RPMI7951 (cell line): ENCODE measurements around the gene HTR1E. TPM values are rescaled to one million over a fixed set of nuclear protein-coding genes. Genes with fewer than 3 reads are reported as not detected.
A peak's percentile ranks its signal among the peaks of the same experiment; 100 is the strongest.
"Not testable (repeated sequence)": the region's sequence is repeated elsewhere in the genome, so short reads cannot be mapped to it uniquely, and the experiment has no call there.

Source experiments
- DNase-seq: peaks from one replicate; pipeline ENCODE4 v3.0.0-alpha.2; 2012; ENCODE audit warnings: low read depth
- total RNA-seq: library from RNA; depleted of rRNA; stranded (reverse); fragments of >200 nt; shearing (Covaris generic); gene quantifications from 2 replicates; pipeline ENCODE4 v1.2.3, GENCODE V29; 2014; rRNA removed

The HTR1E gene
- total RNA-seq, 1 experiment from 2014 or later = not detected

GRCh38 chr6:86973088-86973487, 35.8 kb downstream of the HTR1E start:
- DNase-seq = no peak

GRCh38 chr6:86978251-86978650, 40.9 kb downstream of the HTR1E start:
- no peak for DNase-seq

DNA sequence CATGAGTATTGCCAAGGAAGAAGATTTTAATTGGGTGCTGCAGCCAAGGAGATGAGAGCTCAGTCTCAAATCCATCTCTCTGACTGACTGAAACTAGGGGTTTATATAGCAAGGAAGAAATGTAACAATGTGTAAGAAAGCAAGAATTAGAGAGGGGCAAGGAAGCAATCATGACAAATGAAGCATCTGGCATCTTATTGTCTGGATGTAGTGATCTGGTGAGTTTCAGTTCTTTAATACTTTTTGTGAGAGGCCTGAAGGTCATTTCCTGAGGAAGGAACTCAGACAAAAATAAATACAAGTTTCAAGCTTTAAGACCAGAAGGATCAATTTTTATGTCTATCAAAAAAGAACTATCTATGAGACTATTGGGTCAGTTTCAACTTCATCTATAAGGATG, 64.2 kb downstream of the HTR1E start:
- no peak for DNase-seq

- not testable (repeated sequence) for DNase-seq
These were observed 65.1 kb downstream of the HTR1E start for GRCh38 chr6:87002391-87002790.

DNA sequence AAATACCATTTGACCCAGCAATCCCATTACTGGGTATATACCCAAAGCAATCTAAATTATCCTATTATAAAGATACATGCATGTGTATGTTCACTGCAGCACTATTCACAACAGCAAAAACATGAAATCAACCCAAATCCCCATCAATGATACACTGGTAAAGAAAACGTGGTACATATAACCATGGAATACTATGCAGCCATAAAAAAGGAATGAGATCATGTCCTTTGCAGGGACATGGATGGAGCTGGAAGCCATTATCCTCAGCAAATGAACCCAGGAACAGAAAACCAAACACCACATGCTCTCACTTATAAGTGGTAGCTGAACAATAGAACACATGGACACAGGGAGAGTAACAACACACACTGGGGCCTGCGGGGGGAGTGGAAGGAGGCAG, 69.2 kb downstream of the HTR1E start:
- DNase-seq = not testable (repeated sequence)

GRCh38 chr6:87009581-87009980, 72.3 kb downstream of the HTR1E start:
- DNase-seq = not testable (repeated sequence)

DNA sequence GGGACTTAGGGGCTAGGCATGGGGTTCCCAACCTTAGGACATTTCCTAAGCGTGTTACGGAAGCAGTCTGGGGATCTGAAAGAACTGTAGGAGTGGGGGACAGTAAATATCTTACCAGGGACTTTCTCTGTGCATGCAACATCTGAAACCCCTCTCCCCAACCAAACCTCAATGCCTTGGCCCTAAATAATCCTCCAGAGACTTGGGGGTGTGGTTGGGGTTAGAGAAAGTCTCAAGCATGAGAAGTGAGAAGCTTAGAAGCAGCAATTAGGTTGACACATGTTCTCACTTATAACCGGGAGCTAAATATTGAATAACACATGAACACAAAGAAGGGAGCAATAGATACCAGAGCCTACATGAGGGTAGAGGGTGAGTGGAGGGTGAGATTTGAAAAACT, 74.7 kb downstream of the HTR1E start:
- DNase-seq = no peak

DNA sequence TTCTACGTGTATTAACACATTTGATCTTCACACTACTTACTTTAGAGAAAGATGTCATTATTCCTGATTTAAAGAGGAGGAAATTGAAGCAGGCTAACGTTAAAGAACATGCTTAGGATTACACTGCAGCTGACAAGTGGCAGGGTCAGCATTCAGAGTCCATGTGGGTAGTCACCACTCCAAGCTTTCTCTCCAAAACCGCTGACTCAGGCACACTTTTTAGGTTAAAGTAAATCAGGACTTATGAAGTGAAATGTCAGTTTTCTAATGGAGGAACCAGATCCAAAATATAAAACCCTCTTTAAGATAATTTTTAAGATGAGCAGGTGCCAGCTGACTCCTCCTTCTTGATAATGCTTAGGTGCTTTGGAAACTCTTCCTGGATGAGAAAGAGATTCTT, 75.4 kb downstream of the HTR1E start:
- no peak for DNase-seq

DNA sequence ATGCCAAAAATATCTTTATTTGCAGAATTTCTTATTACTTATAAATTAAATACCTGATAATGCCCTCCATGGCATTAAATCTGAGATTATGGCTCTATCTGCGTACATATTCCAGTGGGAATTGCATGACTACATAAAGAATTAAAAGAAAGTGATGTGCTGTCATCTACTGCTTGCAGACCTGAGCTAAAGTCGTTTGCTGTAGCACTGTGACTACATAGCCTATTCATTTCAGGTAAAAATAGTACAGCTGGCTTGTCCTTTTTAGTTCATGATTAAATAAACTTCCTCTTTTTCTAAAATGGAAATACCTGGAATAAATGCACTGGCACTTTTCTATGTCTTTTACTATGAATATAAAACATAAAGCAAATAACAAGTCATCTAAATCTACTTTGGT, 79.4 kb downstream of the HTR1E start:
- no peak for DNase-seq

DNA sequence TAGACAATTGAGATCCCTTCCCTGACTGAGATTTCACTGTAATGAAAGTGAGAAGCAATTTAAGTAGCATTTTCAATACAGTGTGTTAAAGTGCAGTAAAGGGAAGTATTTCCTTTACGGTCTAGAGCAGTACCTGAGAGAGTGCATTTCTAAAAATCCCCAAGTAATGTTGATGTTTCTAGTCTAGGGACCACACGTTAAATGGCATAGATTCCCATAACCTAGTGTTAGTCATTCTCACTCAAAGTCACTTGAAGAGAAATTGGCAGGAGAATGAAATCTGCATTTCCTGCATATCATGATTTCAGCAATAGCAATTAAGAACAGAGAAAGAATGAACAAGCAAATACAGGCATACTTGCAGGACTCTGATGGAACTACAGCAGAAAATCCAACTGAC, 89.7 kb downstream of the HTR1E start:
- DNase-seq = no peak

- peak; percentile 51 for DNase-seq
These were observed 92.5 kb downstream of the HTR1E start for GRCh38 chr6:87029711-87030314.

- no peak for DNase-seq
These were observed 103.4 kb downstream of the HTR1E start for GRCh38 chr6:87040729-87041128.

GRCh38 chr6:87045521-87046075, 108.3 kb downstream of the HTR1E start:
- DNase-seq = no peak

DNA sequence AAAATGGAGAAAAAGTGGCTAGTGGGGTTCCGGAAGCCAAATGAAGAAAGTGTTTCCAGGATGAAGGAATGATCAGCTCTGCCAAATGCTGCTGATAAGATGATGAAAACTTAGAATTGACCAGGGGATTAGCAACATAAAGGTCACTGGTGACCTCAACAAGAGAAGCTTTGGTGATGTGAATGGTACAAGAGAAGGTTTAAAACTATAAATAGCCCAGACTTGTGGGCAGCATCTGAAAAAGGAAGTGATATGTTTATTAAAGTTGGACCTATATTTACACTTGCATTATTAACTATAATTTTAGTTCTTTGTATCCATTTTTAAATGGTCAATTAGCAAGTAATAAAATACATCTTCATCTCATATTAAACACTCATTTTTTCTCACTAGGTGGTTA, 112.5 kb downstream of the HTR1E start:
- DNase-seq = no peak

DNA sequence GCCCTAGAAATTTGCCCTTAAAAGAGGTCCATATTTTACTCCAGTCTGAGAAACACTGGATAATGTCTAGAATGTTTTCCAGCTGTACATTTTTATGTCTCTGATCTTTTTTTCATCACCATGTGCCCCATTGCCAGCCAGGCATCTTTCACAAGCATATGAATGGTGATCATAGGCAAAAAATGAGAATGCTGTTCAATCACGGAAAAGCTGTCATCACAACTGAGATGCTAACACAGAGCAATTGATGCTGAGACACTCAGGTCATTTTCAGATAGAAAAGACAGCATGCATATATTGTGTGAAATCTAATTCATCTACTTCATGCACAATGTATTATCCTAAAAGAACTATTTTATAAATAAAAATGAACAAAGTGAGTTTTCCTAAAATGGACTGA, 116.0 kb downstream of the HTR1E start:
- DNase-seq = no peak

DNA sequence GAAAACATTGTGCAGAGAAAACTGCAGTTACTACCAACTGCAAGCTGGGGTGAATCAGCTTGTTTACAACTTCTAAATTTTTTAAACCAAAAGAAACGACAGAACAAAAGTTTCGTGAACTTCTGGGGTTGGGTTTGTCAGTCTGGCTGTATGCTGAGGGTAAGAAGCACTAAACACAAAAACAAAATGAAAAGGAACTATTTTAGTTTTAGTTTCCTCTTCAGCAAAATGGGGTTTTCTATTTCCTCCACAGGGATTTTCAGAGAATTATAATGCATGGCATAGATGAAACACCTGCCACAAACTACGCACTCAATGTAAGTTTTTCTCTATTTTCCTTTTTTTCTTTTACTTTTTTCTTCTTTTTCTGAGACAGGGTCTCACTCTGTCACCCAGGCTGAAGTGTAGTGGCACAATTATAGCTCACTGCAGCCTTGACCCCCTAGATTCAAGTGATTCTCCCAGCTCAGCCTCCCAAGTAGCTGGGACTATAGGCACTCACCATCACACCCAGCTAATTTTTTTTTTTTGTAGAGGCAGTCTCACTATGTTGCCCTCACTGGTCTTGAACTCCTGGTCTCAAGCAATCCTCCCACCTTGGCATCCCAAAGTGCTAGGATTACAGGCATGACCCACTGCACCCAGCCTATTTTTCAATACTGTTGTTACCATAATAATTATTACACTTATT, 117.0 kb downstream of the HTR1E start:
- no peak for DNase-seq

GRCh38 chr6:87059943-87060342, 122.6 kb downstream of the HTR1E start:
- DNase-seq = no peak

GRCh38 chr6:87065117-87065516, 127.8 kb downstream of the HTR1E start:
- DNase-seq = no peak

Other genes with a start within 250 kb of the HTR1E start
- gene CGA, start 157.6 kb downstream of the HTR1E start, total RNA-seq = not detected in 2 replicates
- 13.3 and 26.8 TPM in 2 replicates for gene ZNF292, start 218.0 kb downstream of the HTR1E start, total RNA-seq